ENCODE measurements around the gene TUBG1. TPM values are rescaled to one million over a fixed set of nuclear protein-coding genes. Genes with fewer than 3 reads are reported as not detected.
"Not testable (repeated sequence)": the region's sequence is repeated elsewhere in the genome, so short reads cannot be mapped to it uniquely, and the experiment has no call there.

TUBG1 gene
- total RNA-seq, 4 donors from 2014 or later = 19.8 to 64.4 (median 37.9) TPM

DNA sequence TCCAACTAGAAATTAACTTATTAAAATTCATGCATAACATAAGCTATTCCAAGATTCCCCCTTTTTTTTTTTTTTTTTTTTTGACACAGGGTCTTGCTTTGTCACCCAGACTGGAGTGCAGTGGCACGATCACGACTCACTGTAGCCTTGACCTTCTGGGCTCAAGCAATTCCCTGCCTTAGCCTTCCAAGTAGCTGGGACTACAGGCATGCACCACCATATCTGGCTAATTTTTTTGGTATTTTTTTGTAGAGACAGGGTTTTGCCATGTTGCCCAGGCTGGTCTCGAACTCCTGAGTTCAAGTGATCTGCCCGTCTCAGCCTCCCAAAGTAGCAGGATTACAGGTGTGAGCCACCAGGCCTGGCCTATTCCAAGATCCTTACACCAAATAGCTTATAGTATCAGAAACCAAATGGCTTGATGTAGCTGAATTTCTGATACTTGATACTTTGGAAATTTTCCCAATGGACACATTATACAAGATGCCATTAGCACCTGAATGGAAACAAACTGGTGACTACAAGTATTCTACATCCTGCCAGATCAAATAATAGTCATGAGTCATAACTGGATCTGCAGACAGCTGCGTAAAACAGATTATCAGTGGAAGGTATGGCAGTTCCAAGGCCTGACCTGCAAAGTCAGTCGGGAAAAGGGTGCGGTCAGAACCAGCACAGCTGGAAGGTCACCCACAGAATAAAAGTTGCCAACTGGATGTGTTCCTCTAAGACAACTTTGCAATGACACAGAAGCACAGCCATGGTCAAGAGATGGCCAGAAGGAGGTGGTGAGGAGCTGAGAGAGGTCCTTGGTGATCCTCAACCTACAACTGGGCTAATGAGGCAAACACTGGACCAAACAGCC lies 14.5 kb downstream of the TUBG1 start:
- peak in 2 of 3 donors; percentile 61 to 82 for DNase-seq
- Histone ChIP-seq H3K36me3 (no peaks in the 10 kb centered on the region), H3K4me3 (no peak overlapping the region), H3K27me3 (no peaks in the 10 kb centered on the region), H3K9me3 (no peaks in the 10 kb centered on the region), H3K4me1 (peaks cover 0 to 2% (median 0%) of the 10 kb centered on the region in 4 donors), H3K27ac (peak overlapping the region in 2 of 4 donors; percentile 61 to 72)
- no peak for TF ChIP-seq CTCF (IDR thresholded peaks at IDR 0.05)
- no peak for TF ChIP-seq POLR2A (IDR thresholded peaks at IDR 0.05)

- H3K9me3 ChIP-seq, H3K4me1 ChIP-seq, H3K36me3 ChIP-seq, H3K27me3 ChIP-seq, DNase-seq, H3K27ac ChIP-seq, H3K4me3 ChIP-seq: not testable (repeated sequence)
These were observed 17.7 kb downstream of the TUBG1 start for GRCh38 chr17:42627032-42627764.

DNA sequence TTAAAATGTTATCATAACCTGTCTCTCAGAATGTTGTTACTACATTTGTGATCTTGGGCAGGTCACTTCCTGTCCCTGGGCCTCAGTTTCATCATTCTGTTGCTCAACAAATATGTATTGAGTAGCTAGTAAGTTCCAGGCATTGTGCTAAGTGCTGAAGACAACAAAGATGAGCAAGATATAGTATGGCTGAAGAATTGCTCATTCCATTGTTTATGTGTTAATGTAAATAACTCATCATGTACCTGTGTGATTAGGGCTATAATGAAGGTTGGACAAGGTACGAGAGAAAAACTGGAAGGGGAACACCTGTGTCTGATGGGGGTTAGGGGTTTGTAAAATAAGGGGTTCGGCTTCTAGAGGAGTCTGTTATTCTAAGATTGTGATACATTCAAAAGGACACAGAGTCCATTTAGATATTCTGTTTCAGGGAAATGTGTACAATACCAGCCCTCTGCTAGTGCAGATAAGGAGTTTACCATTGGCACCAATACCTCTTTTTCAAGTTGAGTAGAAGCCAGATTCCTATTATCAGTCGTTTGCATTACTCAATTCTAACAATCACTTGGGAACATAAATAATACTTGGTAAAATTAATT lies 20.0 kb downstream of the TUBG1 start:
- H3K4me1 ChIP-seq = no peaks in the 10 kb centered on the region
- H3K9me3 ChIP-seq = no peaks in the 10 kb centered on the region
- DNase-seq = no peak
- no peak overlapping the region for H3K4me3 ChIP-seq
- no peaks in the 10 kb centered on the region for H3K27me3 ChIP-seq
- no peak overlapping the region for H3K27ac ChIP-seq
- no peak for TF ChIP-seq CTCF (IDR thresholded peaks at IDR 0.05)
- no peak for TF ChIP-seq POLR2A (IDR thresholded peaks at IDR 0.05)
- H3K36me3 ChIP-seq = no peaks in the 10 kb centered on the region

GRCh38 chr17:42632949-42633444 lies 23.5 kb downstream of the TUBG1 start:
- no peak for DNase-seq
- H3K4me3 ChIP-seq = no peak overlapping the region
- no peak overlapping the region for H3K27ac ChIP-seq
- H3K4me1 ChIP-seq = no peaks in the 10 kb centered on the region
- no peaks in the 10 kb centered on the region for H3K27me3 ChIP-seq
- TF ChIP-seq CTCF (IDR thresholded peaks at IDR 0.05) = no peak
- TF ChIP-seq POLR2A (IDR thresholded peaks at IDR 0.05) = no peak
- no peaks in the 10 kb centered on the region for H3K36me3 ChIP-seq
- H3K9me3 ChIP-seq = no peaks in the 10 kb centered on the region

DNA sequence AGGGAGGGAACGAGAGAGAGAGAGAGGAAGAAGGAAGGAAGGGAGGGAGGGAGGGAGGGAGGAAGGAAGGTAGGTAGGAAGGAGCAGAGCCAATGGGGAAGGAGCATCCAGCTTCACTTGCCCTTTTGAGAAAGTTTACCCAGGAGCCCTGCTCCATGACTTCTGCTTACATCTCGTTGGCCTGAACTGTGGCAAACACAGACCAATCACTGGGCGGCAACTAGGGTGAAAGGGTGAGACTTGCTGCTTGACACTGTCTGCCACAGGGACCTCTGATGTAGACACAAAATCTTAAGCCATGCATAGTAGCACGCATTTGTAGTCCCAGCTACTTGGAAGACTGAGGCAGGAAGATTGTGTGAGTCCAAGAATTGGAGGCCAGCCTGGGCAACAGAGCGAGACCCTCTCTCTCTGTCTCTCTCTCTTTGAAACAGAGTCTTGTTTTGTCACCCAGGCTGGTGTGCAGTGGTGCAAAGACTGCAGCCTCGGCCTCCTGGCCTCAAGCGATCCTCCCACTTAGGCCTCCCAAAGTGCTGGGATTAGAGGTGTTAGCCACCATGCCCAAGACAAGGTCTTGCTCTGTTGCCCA lies 30.1 kb downstream of the TUBG1 start:
- no peak overlapping the region for H3K27ac ChIP-seq
- no peaks in the 10 kb centered on the region for H3K4me1 ChIP-seq
- H3K27me3 ChIP-seq = no peaks in the 10 kb centered on the region
- no peaks in the 10 kb centered on the region for H3K36me3 ChIP-seq
- DNase-seq = no peak
- H3K9me3 ChIP-seq = no peaks in the 10 kb centered on the region
- no peak for TF ChIP-seq CTCF (IDR thresholded peaks at IDR 0.05)
- TF ChIP-seq POLR2A (IDR thresholded peaks at IDR 0.05) = no peak
- H3K4me3 ChIP-seq = no peak overlapping the region
